Activated CD4-positive, CD25-positive, alpha-beta regulatory T cell treated with anti-CD3 and anti-CD28 coated beads, Interleukin-2, amount 50 U/mL, for 24 hours (primary cell): ENCODE data around the gene COL9A1.

Experiments
- ATAC-seq, 2 donors: fragments of 150-1000 bp; cut with Tn5 transposase; one replicate each; pipeline ENCODE4 v1.10.0; 2021; ENCODE audit warnings: mild to moderate bottlenecking in 1 of 2, moderate library complexity in 1 of 2

The COL9A1 gene

GRCh38 chr6:70221715-70222438, 81.0 kb downstream of the COL9A1 start:
- no peak for ATAC-seq

GRCh38 chr6:70221025-70221714, 81.7 kb downstream of the COL9A1 start:
- no peak for ATAC-seq

- no peak for ATAC-seq
Observed at GRCh38 chr6:70219943-70220613, 82.8 kb downstream of the COL9A1 start.

GRCh38 chr6:70216767-70217166, 86.1 kb downstream of the COL9A1 start:
- no peak for ATAC-seq

- no peak for ATAC-seq
Observed at GRCh38 chr6:70215460-70216108, 87.3 kb downstream of the COL9A1 start.

GRCh38 chr6:70210462-70210861, 92.4 kb downstream of the COL9A1 start:
- ATAC-seq: no peak

GRCh38 chr6:70208235-70208790, 94.6 kb downstream of the COL9A1 start:
- no peak for ATAC-seq

GRCh38 chr6:70198785-70199184, 104.1 kb downstream of the COL9A1 start:
- no peak for ATAC-seq

- no peak for ATAC-seq
Observed at GRCh38 chr6:70196531-70196930, 106.4 kb downstream of the COL9A1 start.

GRCh38 chr6:70194421-70194820, 108.5 kb downstream of the COL9A1 start:
- ATAC-seq: no peak

- ATAC-seq: no peak
Observed at GRCh38 chr6:70188202-70188601, 114.7 kb downstream of the COL9A1 start.

GRCh38 chr6:70186461-70186860, 116.4 kb downstream of the COL9A1 start:
- ATAC-seq: no peak

- ATAC-seq: no peak
Observed at GRCh38 chr6:70184723-70185122, 118.2 kb downstream of the COL9A1 start.

- ATAC-seq: no peak
Observed at GRCh38 chr6:70183538-70183937, 119.3 kb downstream of the COL9A1 start.

- no peak for ATAC-seq
Observed at GRCh38 chr6:70180901-70181599, 121.8 kb downstream of the COL9A1 start.

- no peak for ATAC-seq
Observed at GRCh38 chr6:70180183-70180900, 122.5 kb downstream of the COL9A1 start.

- no peak for ATAC-seq
Observed at GRCh38 chr6:70176842-70177550, 125.9 kb downstream of the COL9A1 start.

- ATAC-seq: no peak
Observed at GRCh38 chr6:70175770-70176169, 127.1 kb downstream of the COL9A1 start.

GRCh38 chr6:70172252-70172651, 130.6 kb downstream of the COL9A1 start:
- no peak for ATAC-seq

GRCh38 chr6:70171236-70171635, 131.6 kb downstream of the COL9A1 start:
- no peak for ATAC-seq
